HCT116 (cell line): Measurements from ENCODE around the gene MAPK7.

Experiments
- EZH2 ChIP-seq: fragments of 200-600 bp; sonication (generic); IDR thresholded peaks from 2 replicates; pipeline ENCODE4 v1.6.1; 2017; ENCODE audit warnings: antibody characterized with exemption, mixed run types
- EZH2phosphoT487 ChIP-seq: fragments of 200-600 bp; IDR thresholded peaks from 2 replicates; pipeline ENCODE4 v1.6.1; 2018; ENCODE audit warnings: antibody characterized with exemption, borderline replicate concordance
- POLR2A ChIP-seq: IDR thresholded peaks from 2 replicates; pipeline ENCODE4 v1.7.0; 2011; ENCODE audit warnings: borderline replicate concordance; ENCODE audit not compliant: insufficient read depth, insufficient read length; ENCODE audit errors: extremely low read depth
- POLR2AphosphoS5 ChIP-seq: IDR thresholded peaks from 2 replicates; pipeline ENCODE4 v1.6.1; 2011; ENCODE audit warnings: mild to moderate bottlenecking, low read depth, low read length, moderate library complexity
- RAD21 ChIP-seq: IDR thresholded peaks from 2 replicates; pipeline ENCODE4 v1.6.1; 2012; ENCODE audit warnings: low read depth, mild to moderate bottlenecking
- YY1 ChIP-seq: IDR thresholded peaks from 2 replicates; pipeline ENCODE4 v1.6.1; 2011; ENCODE audit warnings: low read length, low read depth, moderate library complexity, mild to moderate bottlenecking; ENCODE audit not compliant: insufficient replicate concordance; ENCODE audit errors: extremely low read depth
- ZNF274 ChIP-seq: fragments of 200-500 bp; sonication (Bioruptor generic); IDR thresholded peaks from 2 replicates; pipeline ENCODE4 v1.6.1; 2014; ENCODE audit warnings: mild to moderate bottlenecking, low read depth, low read length, inconsistent platforms
- TF ChIP-seq, protein P1 (sequence below), 3 experiments: fragments of 200-600 bp in 1 of 3; sonication (generic) in 1 of 3; IDR thresholded peaks in 2 of 3; conservative IDR thresholded peaks in 1 of 3; 2 replicates each; pipeline ENCODE4 v1.5.1; 2012 to 2017; ENCODE audit warnings: low read depth in 2 of 3, low read length in 2 of 3, antibody characterized with exemption in 1 of 3, borderline replicate concordance in 1 of 3, control low read depth in 1 of 3, mild to moderate bottlenecking in 1 of 3, mixed read lengths in 1 of 3, mixed run types in 1 of 3, moderate library complexity in 1 of 3; ENCODE audit not compliant: insufficient read depth in 1 of 3
- TF ChIP-seq, protein P2 (sequence below): IDR thresholded peaks from 2 replicates; pipeline ENCODE4 v1.6.1; 2012
- TF ChIP-seq, protein P3 (sequence below): IDR thresholded peaks from 2 replicates; pipeline ENCODE4 v1.6.1; 2012; ENCODE audit warnings: low read depth

DNA sequence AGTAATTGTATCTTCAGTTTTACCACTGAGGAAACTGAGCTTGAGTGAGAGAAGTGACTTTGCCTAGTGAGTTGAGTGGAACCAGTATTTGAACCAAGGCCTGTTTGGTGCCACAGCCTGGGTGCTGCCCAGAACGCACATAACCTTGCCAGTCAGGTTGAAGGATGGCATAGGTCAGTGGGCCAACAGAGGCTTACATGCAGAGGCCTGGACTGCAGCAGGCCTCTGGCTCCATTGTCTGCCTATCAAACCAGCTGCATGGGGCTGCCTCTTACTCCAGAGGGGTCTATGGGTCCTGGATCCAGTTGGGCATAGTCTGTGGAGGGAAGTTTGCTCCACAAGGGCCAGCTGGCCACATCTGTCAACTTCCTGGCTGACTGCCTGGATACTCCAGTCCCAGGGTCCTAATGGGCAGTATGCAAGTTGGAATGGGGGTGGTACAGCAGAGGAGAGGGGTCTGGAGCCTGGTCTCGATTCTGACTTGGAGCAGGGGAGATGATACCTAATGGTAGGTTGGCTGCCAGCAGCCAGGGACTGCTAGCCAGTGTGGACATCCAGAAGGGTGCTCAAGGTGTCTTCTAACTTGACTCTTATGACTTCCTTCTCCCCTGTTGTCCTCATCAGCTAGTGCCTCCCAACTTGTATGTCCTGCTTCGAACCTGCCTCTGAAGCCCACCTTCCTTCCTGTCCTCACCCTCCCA is 21.6 kb downstream of the MAPK7 start:
- TF ChIP-seq, protein P1, sequence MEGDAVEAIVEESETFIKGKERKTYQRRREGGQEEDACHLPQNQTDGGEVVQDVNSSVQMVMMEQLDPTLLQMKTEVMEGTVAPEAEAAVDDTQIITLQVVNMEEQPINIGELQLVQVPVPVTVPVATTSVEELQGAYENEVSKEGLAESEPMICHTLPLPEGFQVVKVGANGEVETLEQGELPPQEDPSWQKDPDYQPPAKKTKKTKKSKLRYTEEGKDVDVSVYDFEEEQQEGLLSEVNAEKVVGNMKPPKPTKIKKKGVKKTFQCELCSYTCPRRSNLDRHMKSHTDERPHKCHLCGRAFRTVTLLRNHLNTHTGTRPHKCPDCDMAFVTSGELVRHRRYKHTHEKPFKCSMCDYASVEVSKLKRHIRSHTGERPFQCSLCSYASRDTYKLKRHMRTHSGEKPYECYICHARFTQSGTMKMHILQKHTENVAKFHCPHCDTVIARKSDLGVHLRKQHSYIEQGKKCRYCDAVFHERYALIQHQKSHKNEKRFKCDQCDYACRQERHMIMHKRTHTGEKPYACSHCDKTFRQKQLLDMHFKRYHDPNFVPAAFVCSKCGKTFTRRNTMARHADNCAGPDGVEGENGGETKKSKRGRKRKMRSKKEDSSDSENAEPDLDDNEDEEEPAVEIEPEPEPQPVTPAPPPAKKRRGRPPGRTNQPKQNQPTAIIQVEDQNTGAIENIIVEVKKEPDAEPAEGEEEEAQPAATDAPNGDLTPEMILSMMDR (IDR thresholded peaks at IDR 0.05 in 2 of 3, conservative IDR thresholded peaks at IDR 0.05 in 1 of 3; ENCODE audit: borderline replicate concordance in 1 of 3, insufficient read depth in 1 of 3, low read depth in 2 of 3, low read length in 2 of 3), result no peak
- TF ChIP-seq POLR2AphosphoS5 (no peak), EZH2phosphoT487 (no peak), RAD21 (no peak), POLR2A (no peak), YY1 (no peak), EZH2 (no peak), ZNF274 (no peak)
- TF ChIP-seq, protein P2, sequence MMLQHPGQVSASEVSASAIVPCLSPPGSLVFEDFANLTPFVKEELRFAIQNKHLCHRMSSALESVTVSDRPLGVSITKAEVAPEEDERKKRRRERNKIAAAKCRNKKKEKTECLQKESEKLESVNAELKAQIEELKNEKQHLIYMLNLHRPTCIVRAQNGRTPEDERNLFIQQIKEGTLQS, result no peak
- TF ChIP-seq, protein P3, sequence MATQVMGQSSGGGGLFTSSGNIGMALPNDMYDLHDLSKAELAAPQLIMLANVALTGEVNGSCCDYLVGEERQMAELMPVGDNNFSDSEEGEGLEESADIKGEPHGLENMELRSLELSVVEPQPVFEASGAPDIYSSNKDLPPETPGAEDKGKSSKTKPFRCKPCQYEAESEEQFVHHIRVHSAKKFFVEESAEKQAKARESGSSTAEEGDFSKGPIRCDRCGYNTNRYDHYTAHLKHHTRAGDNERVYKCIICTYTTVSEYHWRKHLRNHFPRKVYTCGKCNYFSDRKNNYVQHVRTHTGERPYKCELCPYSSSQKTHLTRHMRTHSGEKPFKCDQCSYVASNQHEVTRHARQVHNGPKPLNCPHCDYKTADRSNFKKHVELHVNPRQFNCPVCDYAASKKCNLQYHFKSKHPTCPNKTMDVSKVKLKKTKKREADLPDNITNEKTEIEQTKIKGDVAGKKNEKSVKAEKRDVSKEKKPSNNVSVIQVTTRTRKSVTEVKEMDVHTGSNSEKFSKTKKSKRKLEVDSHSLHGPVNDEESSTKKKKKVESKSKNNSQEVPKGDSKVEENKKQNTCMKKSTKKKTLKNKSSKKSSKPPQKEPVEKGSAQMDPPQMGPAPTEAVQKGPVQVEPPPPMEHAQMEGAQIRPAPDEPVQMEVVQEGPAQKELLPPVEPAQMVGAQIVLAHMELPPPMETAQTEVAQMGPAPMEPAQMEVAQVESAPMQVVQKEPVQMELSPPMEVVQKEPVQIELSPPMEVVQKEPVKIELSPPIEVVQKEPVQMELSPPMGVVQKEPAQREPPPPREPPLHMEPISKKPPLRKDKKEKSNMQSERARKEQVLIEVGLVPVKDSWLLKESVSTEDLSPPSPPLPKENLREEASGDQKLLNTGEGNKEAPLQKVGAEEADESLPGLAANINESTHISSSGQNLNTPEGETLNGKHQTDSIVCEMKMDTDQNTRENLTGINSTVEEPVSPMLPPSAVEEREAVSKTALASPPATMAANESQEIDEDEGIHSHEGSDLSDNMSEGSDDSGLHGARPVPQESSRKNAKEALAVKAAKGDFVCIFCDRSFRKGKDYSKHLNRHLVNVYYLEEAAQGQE, result no peak
